Medulla oblongata (tissue), 1 donor: ENCODE measurements around the gene ATXN1.
"Not testable (repeated sequence)": the region's sequence is repeated elsewhere in the genome, so short reads cannot be mapped to it uniquely, and the experiment has no call there.

ENCODE experiments used
- DNase-seq: peaks from one replicate; pipeline ENCODE4 v3.0.0-alpha.2; 2015; ENCODE audit errors: extremely low spot score

Gene ATXN1

DNA sequence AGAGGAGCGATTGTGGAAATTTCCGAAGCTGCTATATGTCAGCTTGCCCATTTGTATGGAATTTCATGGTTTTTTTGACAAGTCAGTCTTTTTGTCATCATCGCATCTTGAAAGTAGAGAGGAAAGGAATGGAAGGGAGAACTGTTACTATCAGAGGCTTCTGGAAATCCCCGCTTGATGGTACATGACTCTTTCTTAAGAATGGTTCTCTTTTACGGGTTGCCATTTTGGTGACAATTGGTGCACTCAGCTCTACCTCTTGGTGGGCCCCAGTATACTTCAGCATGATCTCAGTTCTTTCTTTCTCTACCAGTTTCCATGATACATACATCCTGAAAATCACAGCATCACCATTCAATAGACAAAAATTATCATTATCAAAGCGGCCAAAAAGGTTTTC lies 146.0 kb downstream of the ATXN1 start:
- not testable (repeated sequence) for DNase-seq

DNA sequence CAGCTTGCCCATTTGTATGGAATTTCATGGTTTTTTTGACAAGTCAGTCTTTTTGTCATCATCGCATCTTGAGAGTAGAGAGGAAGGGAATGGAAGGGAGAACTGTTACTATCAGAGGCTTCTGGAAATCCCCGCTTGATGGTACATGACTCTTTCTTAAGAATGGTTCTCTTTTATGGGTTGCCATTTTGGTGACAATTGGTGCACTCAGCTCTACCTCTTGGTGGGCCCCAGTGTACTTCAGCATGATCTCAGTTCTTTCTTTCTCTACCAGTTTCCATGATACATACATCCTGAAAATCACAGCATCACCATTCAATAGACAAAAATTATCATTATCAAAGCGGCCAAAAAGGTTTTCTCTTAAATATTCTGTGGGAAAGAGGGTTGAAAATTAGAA lies 147.1 kb downstream of the ATXN1 start:
- DNase-seq = not testable (repeated sequence)

- DNase-seq = not testable (repeated sequence)
Observed at GRCh38 chr6:16613504-16613903, 147.8 kb downstream of the ATXN1 start.

DNA sequence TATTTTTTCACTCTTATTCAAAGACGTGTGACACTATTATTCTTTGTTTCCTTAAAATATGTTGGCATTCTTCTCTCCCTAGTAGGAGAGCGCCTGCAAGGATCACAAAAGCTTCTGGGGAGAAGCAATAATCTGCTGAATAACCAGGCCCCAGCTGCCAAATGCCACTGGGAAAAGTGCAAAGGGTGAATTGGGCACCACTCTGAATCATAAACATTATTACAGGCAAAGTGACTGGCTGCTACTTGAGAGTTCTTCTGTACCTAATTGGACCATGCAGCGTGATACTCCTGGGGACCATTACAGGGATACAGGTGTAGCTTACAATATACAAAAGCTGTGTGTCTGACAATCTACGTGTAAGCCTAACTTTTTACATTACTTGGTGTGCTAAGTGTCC lies 152.8 kb downstream of the ATXN1 start:
- DNase-seq = no peak

DNA sequence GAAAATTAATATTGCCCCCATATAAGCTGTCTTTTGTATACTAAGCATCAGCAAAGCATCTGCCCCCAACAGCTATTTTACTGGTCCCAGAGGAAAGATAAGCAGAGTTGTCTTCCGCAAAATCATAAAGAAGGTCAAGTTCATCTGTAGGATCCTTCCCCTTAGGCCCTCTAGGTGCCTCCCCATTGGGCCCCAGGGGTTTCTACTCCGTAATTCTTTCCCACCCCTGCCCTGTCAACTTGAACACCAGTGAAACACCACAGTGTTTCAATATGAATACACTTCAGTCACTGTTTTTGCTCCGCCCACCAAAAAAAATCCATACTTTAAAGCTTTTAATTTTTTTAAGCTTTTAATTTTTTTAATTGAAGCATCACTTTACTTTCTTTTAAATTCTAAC lies 159.2 kb downstream of the ATXN1 start:
- DNase-seq = no peak

DNA sequence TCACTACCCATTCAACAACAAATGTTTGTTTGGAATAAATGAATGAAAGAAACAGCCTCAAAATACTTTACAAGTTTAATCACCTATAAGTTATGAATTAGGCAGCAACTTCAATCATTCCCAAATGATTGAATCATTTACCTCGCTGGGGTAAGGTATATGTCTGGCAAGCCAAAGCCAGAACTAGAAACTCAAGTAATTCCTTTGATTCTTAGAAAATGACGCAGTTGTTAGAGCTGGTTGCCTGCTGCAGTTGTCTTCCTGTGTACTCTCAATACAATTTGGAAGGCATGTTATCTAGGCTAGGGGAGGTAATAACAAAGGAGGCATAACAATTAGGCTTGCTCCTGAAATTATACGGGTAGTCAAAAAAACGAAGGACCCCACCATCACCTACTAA lies 160.6 kb downstream of the ATXN1 start:
- no peak for DNase-seq

DNA sequence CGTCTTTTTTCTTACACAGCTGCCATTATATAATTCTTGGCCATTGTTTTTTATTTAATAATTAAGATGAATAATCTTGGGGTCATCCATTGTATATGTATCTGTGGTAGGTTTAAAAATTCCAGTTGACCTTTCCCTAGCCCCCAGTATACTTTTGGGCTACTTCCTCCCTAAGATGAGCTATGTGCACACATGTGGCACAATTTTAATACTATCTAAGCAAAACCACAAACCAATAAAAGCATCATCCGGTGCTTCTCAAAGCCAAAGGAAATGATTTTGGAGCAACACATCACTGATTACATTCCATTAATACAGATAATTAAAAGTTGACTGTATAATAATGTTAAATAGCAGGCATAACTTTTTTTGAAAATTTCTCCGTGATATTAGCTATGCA lies 161.2 kb downstream of the ATXN1 start:
- DNase-seq = no peak

GRCh38 chr6:16596616-16597331 lies 164.5 kb downstream of the ATXN1 start:
- DNase-seq = no peak

DNA sequence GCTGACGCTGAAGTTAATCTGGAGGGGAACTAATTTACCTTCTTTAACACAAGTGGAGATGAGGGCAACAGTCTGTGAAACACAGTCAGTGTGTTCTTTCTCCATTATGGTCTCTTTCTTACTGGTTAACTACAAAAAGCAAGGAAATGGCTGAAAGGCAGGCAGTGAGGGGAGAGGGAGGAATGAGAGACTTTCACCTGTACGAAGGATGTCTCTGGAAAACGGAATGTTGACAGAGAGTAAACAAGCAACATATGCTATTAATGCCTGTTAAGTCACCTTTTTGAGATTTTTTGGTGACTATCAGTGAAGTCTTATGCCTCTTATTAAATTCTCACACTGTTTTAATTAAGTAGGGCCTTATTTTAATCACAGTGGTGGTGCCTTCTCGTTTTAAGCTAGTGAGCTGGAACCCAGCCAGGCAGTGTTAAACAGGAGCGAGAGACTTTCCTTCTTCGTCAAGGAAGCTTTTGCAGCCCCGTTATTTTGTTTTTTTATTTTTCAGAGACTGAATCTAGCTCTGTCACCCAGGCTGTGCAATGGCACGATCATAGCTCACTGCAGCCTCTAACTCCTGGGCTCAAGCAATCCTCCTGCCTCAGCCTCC lies 165.6 kb downstream of the ATXN1 start:
- DNase-seq = no peak

DNA sequence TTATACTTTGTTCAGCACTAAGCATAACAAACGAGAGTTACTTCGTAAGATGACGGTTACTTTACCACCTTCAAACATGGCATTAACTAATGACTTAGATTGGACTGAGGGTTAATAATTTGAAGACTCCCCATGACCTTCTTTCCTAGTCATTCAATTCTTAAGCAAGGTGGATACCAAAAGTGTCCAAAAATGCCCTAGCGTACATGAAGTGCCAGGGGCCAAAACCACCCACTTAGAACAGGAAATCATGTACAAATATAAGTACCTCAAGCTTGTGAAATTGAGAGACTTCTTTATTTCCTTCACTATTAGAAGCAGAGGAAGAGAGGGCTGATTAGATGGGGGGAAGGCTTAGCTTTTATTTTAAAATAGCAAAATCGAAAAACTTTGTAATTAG lies 166.4 kb downstream of the ATXN1 start:
- DNase-seq = no peak

- DNase-seq = no peak
Observed at GRCh38 chr6:16592223-16592911, 168.9 kb downstream of the ATXN1 start.

GRCh38 chr6:16591396-16592222 lies 169.7 kb downstream of the ATXN1 start:
- no peak for DNase-seq

GRCh38 chr6:16585805-16586204 lies 175.5 kb downstream of the ATXN1 start:
- DNase-seq = no peak

DNA sequence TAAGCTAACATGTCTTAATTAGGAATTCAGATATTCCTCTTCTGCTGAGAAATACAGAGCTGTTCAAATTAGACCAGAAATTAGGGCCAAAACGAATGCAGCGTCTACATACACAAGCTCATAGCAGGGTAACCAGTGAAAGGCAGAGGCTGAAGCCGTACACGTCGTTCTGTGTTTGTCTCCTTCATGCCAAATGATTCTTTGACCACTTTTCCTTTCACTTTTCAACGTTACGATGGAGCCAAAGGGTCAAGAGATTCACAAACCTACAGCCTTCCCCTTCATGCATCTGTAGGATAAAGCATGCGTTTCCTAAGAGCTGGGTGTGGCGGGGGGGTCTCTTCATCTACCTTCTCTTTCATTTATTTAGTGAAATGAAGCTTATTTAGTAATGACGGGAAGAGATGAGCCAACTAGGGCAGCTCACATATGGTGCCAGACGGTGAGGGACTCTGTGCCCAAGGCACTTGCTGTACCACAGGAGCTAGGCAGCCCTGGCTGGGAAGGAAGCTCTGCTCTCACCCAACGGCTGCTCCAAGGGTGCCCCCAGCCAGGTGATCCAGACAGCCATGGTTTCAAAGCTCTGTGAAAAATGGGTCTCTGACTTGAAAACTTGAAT lies 178.0 kb downstream of the ATXN1 start:
- DNase-seq = peak; percentile 40

DNA sequence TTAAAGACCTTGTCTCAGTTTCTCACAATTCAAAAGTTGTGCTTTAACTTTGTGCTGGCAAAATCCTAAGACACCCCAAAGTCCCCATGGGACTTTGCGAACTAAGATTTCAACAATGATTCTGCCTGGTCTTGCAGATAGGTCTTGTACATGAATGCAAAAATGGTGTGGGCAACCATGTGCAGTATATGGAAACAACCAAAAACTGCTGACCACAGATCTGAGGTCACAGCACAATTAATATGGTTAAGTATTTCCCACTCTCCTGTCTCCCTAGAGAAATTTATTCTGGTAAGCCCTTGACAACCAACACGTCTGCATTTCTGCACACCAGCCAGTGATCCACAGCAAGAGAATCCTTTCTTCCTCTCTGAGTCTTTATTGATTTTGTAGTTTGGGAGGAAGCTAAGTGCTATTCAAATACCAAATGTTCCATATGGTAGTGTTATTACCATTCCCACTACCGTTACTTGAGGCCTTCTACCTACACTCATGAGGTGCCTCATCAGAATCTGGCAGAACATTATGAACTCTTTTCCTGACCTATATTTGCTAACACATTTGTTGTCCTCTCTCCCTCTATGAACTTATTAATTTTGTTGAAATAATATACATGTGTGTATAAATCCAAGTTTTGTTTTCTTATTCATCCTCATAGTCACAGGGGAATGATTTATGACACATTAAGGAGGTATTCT lies 178.7 kb downstream of the ATXN1 start:
- no peak for DNase-seq

- DNase-seq = no peak
Observed at GRCh38 chr6:16578695-16579285, 182.5 kb downstream of the ATXN1 start.

DNA sequence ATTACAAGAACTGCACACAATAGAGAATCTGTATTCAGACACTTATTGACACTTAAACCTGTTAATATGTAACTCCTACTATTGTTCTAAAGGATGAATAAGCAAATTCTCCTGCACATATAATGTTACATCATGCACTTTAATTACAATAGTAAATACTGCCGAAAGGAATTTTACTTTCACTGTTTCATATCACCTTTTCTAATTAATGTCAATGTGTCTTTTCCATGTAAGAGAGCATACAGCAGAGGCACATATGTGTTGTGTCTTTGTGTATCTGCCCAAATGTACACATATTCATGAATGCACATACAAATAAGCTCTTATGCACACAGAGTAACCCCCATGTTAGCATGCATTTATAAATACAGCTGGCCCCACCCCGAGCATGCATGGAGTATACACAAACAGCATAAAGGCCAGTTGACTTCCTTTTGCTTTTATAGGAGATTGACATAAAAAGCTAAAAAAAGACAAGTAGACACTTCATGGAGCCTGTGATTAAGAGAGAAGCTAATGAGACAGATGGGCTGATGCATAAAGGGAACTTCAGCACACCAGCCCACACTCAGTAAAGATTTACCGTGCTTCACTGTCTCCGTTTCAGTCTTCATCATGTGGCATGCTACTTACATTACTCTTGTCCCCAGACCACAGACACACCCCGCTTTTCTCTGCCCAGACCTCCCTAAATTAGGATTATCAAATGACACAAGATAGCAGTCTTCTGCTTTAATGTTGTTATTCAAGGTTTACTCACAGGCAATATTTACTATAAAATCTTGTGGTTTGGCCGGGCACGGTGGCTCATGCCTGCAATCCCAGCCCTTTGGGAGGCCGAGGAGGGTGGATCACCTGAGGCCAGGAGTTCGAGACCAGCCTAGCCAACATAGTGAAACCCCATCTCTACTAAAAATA lies 184.6 kb downstream of the ATXN1 start:
- DNase-seq = no peak

GRCh38 chr6:16575655-16576054 lies 185.6 kb downstream of the ATXN1 start:
- no peak for DNase-seq

DNA sequence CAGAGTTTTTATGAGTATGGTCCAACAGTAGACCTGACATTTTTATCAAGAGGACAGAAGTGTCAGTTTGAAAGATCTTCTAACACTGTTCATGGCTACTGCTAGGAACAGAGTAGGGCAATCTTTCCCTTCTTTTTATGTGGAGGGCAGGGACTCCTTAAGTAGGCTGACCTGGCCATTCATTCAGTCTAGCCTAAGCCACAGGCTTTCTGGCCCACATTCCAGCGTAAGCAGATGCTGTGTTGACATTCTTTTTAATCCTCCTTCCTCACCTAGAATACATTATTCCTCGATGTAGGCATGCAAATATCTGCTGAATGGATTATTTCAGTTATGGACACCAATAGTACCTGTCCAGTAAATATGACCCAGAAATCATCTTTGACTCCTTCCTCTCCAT lies 188.3 kb downstream of the ATXN1 start:
- no peak for DNase-seq

DNA sequence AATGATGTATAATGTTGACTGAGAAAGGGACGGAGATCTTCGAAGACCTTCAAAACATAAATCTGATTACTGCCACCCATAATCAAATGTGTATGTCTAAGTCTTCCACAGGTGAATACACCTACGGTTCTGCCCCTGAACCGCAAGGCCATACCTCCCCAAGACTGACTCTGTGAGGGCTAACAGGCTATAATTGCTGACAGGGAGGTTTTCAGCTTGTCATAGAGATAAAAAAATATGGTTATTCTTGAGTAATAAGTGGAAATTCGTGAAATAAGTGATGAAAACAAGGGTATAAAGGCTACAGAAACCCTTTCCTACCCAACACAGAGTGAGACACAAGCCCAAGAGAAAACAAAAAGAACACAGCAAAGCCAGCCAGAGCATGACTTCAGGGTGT lies 188.9 kb downstream of the ATXN1 start:
- no peak for DNase-seq
